Measurements from ENCODE around the gene RAB8B.

RAB8B gene

GRCh38 chr15:63276342-63277037 lies 87.1 kb downstream of the RAB8B start:
- DNase-seq (ENCODE audit: low spot score): no peak

DNA sequence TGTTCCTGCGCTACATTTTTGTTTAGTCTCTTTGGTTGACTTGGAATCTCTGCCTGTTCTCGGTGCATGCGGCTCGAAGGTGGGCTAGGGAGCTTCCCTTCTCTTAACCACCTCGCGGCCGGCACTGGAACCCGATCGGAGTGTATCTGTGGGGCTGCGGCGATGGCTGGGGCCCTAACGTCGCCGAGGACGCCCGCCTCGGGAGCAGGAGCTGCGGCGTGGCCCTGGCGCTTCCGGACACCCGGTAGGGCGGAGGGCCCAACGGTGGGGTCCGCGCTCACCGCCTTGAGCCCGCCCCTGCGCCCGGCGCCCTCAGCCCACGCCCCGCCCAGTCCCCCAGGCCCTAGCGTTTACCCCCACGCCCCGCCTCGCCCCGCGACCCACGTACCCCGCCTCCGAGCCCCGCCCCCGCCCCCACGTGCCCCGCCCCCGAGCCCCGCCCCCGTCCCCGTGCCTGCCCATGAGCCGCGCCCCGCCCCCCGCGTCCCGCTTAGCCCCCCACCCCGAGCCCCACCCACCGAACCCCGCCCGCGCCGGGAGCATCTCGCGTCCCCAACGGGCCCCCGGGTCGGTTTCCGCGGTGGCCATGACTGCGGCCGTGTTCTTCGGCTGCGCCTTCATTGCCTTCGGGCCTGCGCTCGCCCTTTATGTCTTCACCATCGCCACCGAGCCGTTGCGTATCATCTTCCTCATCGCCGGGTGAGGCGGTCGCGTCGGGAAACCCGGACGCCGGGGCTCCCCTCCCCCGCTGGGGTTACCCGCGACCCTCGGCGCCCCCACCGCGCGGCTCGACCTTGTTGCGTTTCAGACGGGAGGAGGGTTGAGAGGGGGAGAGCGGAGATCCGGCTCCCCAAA lies 87.9 kb downstream of the RAB8B start, which contains the start of gene APH1B:
TSS of gene APH1B (plus strand) at position 568 of the 855 bp plus-strand sequence. CDS start at position 587, 19 bp downstream.
- DNase-seq (ENCODE audit: low spot score): no peak

DNA sequence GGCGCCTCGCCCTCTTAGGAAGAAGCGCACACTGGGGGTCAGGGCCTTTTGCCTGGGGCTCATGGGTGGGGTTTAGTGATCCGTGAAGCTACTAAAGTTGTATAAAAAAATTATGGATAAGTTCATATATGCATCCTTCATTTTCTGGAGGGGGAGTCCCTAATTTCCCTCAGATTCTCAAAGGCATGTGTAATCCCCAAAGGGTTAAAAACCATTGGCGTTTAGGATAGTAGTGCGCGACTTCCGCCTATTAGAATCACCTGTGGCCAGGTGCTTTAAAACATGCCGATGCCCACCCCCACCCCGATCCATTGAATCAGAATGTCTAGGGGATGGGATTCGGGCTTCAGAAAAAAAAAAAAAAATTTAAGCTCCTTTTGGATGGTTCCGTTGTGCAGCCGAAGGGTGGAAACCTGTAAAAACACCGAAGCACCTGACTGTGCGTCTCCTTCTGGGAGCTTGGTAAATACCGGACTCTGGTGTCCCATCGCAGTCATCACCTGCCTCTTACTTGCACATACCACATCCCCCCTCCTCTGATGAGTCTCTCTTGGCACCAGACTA lies 88.6 kb downstream of the RAB8B start:
- DNase-seq (ENCODE audit: low spot score): no peak

GRCh38 chr15:63283126-63283525 lies 93.7 kb downstream of the RAB8B start:
- no peak for DNase-seq (ENCODE audit: low spot score)

- no peak for DNase-seq (ENCODE audit: low spot score)
Measured at GRCh38 chr15:63284335-63284734, 94.9 kb downstream of the RAB8B start.

DNA sequence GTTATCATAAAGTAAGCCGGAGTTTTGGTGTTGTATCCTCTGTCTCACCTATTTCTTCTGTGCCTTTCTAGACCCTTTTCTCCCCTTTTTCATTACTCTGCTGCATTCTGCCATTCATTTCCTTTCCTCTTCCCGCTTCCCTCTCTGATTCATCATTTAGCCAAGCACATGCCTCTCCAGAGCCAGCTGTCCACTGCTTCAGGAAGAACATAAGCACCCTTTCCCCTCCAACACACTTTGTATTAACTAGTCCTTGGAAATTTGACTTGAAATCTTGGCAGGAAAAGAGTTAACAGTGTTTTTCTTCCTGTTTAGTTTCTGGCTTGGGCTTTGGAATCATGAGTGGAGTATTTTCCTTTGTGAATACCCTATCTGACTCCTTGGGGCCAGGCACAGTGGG lies 97.7 kb downstream of the RAB8B start:
- DNase-seq (ENCODE audit: low spot score): no peak

- DNase-seq (ENCODE audit: low spot score): no peak
Measured at GRCh38 chr15:63288342-63288741, 98.9 kb downstream of the RAB8B start.

DNA sequence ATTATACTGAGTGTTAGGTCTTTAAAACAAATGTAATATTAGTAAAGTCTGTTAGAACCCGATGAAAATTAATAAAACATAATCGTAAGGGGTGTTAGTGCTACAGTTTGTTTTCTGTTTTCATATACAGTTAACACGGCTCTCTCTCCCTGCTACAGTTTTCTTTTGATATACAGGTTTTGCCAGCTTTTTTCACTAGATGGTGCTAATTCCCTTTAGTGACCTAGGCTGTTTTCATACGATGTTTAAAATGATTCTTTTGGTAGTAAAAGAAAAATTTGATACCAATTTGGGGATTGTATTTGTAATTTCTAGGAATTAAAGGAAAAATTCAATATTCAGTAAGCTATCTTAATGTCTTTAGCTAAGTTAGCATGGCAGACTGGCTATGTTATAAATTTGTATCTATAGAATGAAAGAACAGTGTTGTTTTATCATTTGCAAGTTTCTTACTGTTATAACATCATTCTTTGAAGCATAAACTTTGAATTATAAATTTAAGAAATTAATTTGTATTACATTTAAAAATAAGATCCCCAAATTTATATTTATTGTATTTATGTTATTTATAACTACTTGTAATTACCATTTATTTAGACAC lies 99.5 kb downstream of the RAB8B start:
- peak; percentile 71 for DNase-seq (ENCODE audit: low spot score)

GRCh38 chr15:63291507-63291906 lies 102.1 kb downstream of the RAB8B start:
- DNase-seq (ENCODE audit: low spot score): peak; percentile 76

DNA sequence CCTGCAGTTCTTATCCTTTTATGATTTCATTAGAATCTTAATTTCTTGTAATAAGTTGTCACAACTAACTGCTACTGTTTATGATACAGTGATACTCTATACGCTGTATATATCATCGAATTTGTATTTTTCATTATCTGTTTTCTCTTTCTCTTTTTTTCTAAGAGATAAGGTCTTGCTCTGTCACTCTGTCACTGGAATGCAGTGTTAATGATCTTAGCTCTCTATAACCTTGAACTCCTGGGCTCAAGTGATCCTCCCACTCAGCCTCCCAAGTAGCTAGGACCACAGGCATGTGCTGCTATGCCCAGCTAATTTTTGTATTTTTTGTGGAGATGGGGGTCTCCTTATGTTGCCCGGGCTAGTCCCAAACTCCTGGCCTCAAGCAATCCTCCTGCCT lies 102.8 kb downstream of the RAB8B start:
- DNase-seq (ENCODE audit: low spot score): no peak

- DNase-seq (ENCODE audit: low spot score): no peak
Measured at GRCh38 chr15:63292771-63293170, 103.4 kb downstream of the RAB8B start.

GRCh38 chr15:63294359-63294758 lies 105.0 kb downstream of the RAB8B start:
- DNase-seq (ENCODE audit: low spot score): no peak

DNA sequence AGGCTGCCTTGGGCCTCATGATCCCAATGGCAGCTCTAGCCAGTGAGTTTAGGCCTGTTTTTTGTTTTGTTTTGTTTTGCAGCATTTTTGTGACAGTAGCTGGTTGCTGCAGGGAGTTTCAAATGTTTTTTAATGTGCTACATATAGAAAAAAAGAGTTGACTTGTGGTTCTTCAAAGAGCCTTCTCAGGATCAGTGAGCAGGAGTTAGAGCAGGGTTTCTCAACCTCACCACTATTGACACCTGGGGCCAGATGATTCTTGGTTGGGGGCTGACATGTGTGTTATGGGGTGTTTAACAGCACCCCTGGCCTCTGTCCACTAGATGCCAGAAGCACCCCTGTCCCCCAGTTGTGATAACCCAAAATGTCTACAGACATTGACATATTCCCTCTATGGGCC lies 105.9 kb downstream of the RAB8B start:
- no peak for DNase-seq (ENCODE audit: low spot score)

- DNase-seq (ENCODE audit: low spot score): no peak
Measured at GRCh38 chr15:63296195-63296594, 106.8 kb downstream of the RAB8B start.

DNA sequence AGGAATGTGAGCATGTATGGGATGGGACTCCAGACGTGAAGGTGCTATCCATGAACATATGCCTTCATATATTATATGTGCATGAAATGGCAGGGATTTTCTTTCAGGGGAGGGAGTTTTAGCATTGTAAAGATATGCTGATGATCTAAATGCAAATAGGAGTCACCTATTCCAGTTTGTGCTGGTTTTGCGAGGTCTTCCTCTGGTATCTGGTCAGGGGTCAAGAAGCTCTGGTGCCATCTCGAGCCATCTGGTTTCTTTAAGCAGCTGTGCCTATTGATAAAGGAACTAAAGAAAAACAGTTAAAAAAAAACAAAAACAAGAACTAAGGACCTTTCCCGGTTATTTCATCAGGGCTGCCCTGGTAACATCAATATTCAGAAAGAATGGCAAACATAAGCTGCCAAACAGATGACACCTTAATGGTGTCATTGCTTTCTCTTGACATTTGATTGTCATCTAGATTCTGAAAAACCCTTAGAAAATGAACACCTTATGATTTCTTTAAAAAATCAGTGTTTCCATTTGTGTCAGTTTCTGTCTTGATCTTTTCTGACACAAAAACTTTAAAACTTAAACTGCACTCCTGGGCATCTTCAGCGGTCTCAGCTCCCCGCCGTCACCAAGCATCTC lies 110.7 kb downstream of the RAB8B start:
- DNase-seq (ENCODE audit: low spot score): no peak

- DNase-seq (ENCODE audit: low spot score): no peak
Measured at GRCh38 chr15:63301088-63301487, 111.7 kb downstream of the RAB8B start.

GRCh38 chr15:63305260-63305659 lies 115.9 kb downstream of the RAB8B start:
- no peak for DNase-seq (ENCODE audit: low spot score)

GRCh38 chr15:63306492-63307073 lies 117.2 kb downstream of the RAB8B start:
- no peak for DNase-seq (ENCODE audit: low spot score)

DNA sequence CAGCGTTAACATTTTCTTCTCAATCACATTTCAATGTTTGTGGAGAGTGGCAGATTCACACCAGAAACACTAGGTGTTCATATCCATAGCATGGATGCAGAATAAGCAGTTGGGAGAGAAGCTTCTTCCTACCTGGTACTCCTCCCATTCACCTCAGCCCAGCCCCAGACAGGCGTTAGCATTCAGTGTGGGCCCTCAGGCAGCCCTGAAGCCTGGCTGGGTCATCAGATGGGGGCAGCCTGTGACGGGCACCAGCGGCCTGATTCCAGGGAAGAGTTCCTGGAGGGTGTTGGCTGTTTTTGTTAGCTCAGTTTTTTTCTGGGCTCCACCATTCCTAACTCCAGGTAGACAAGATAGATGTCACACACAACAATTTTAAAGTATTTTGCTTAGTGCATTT lies 119.1 kb downstream of the RAB8B start:
- no peak for DNase-seq (ENCODE audit: low spot score)

- DNase-seq (ENCODE audit: low spot score): no peak
Measured at GRCh38 chr15:63308947-63309346, 119.5 kb downstream of the RAB8B start.

GRCh38 chr15:63310646-63311045 lies 121.2 kb downstream of the RAB8B start:
- no peak for DNase-seq (ENCODE audit: low spot score)

GRCh38 chr15:63312286-63312685 lies 122.9 kb downstream of the RAB8B start:
- DNase-seq (ENCODE audit: low spot score): no peak
